Pancreas (tissue), 10 donors: ENCODE results near the gene VGF. TPM values are rescaled to one million over a fixed set of nuclear protein-coding genes. Genes with fewer than 3 reads are reported as not detected.
A peak's percentile ranks its signal among the peaks of the same experiment; 100 is the strongest.

Source experiments
- ATAC-seq, 4 donors: fragments of 200-7000 bp; cut with Tn5 transposase; one replicate each; pipeline versions ENCODE4 v1.8.0 to v1.9.1; 2020; ENCODE audit warnings: mild to moderate bottlenecking in 4 of 4, moderate library complexity in 4 of 4
- DNase-seq, 6 donors: peaks; one replicate each; pipeline ENCODE4 v3.0.0-alpha.2; 2020
- FAIRE-seq: peaks from 2 replicates; lab custom pipeline; 2012; peaks lifted over from hg19 to GRCh38; lab: Jason Lieb, UNC
- H3K27ac ChIP-seq, 4 donors: fragments of 200-600 bp; sonication (generic); 1 replicate in 3 of 4; 2 replicates in 1 of 4; pipeline versions ENCODE4 v1.5.0 to v1.8.0; 2020
- H3K27me3 ChIP-seq, 4 donors: fragments of 200-600 bp; one replicate each; pipeline ENCODE4 v1.8.0; 2021
- H3K36me3 ChIP-seq, 3 donors: fragments of 200-600 bp; sonication (generic) in 1 of 3; one replicate each; pipeline versions ENCODE4 v1.5.0 to v1.8.0; 2020 to 2021
- H3K4me1 ChIP-seq, 3 donors: fragments of 200-600 bp; one replicate each; pipeline ENCODE4 v1.8.0; 2021
- H3K4me3 ChIP-seq, 4 donors: fragments of 200-600 bp; sonication (generic) in 2 of 4; one replicate each; pipeline versions ENCODE4 v1.5.0 to v1.8.0; 2020 to 2021
- H3K9me3 ChIP-seq, 4 donors: fragments of 200-600 bp; one replicate each; pipeline ENCODE4 v1.8.0; 2021
- WGBS, 2 donors: extraction: QIAGEN DNeasy Blood & Tissue Kit; methylation state at CpG; one replicate each; pipeline ENCODE4 v1.1.7; 2013; 5-methylcytosine and 5-hydroxymethylcytosine counted together
- intact Hi-C, 3 donors: fragments of 100-400 bp; cut with DNase I; formaldehyde crosslinking; loops; one replicate each; pipeline versions ENCODE4 v1.11.1 to v1.14.2; 2022
- polyA plus RNA-seq, 2 donors: library from polyadenylated mRNA; stranded (reverse); fragments of 200-250 nt; gene quantifications; one replicate each; pipeline ENCODE4 v1.2.3, GENCODE V29; 2013
- total RNA-seq, 6 donors: library from RNA; stranded (reverse); fragmentation: NEBNext Ultra II Directional in 4 of 6; extraction: Animal tissue kit (Norgen Biotek cat#: 25700) in 4 of 6; gene quantifications; one replicate each; pipeline versions ENCODE4 v1.2.1 to v1.2.4, GENCODE V29; 2021 to 2023
- TF ChIP-seq, protein P1 (sequence below), 4 donors: fragments of 200-600 bp; sonication (generic) in 3 of 4; IDR thresholded peaks; one replicate each; pipeline versions ENCODE4 v1.5.0 to v1.8.0; 2021; ENCODE audit warnings: antibody characterized with exemption in 4 of 4
- donor health status: healthy with polysubstance abuse.
- donor health status: DM: no; HTN: no; CAD: no; lungs with moderate emphysema.
- donor health status: DM: no; HTN: no; CAD: no.
- donor health status: control.
- donor health status: control.
- donor health status: Bipolar disorder and iron deficiency.
- donor health status: DM: yes; HTN: yes; CAD: no.
- donor health status: DM: no; HTN: no; CAD: no.
- donor health status: DM: no; HTN: no; CAD: no.
- donor health status: DM: yes; HTN: yes; CAD: no.

VGF gene
- total and polyA plus RNA-seq, 8 donors: 1.3 to 82.7 (median 22.4) TPM

DNA sequence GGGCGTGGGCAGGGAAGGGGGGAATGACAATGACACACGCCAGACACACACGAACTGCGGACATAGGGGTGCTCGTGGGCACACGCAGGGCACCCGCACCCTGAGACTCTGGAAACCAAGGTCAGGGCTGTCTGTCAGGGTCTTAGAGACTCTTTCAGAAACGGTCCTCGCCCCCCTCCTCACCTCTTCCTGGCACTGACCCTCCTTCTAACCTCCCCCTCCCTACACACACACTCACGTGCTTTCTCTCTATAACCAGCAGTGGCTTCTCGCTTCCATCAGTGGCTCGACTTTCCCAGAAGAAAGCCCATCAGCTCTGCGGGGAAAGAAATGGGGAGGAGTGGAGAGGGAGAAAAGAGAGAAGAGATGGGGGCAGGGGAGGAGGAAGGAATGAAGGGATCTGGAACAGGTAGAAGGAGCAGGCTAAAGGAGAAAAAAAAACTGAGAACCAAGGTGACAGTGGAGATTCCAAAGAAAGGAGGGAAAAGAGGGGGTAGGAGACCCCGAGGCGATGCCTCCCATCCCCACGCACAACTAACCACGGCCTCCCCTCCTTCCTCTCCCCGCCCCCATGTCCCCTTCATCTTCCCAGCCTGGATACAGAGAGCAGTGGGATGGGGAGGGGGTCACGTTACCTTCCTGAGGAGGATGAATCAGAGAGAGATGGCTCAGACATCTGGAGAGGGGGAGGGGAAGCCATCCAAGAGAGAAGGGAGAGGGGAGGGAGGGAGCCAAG lies 1.7 kb upstream of the VGF start:
- peaks cover 0 to 40% (median under 1%) of the 10 kb centered on the region in 4 donors for H3K27me3 ChIP-seq
- H3K27ac ChIP-seq: no peak overlapping the region
- H3K36me3 ChIP-seq: no peaks in the 10 kb centered on the region
- FAIRE-seq (no peak), DNase-seq (no peak), ATAC-seq (no peak)
- peaks cover 12 to 25% (median 20%) of the 10 kb centered on the region in 3 donors for H3K4me1 ChIP-seq
- intact Hi-C loops: no loop called here
- no peaks in the 10 kb centered on the region for H3K9me3 ChIP-seq
- TF ChIP-seq, protein P1, sequence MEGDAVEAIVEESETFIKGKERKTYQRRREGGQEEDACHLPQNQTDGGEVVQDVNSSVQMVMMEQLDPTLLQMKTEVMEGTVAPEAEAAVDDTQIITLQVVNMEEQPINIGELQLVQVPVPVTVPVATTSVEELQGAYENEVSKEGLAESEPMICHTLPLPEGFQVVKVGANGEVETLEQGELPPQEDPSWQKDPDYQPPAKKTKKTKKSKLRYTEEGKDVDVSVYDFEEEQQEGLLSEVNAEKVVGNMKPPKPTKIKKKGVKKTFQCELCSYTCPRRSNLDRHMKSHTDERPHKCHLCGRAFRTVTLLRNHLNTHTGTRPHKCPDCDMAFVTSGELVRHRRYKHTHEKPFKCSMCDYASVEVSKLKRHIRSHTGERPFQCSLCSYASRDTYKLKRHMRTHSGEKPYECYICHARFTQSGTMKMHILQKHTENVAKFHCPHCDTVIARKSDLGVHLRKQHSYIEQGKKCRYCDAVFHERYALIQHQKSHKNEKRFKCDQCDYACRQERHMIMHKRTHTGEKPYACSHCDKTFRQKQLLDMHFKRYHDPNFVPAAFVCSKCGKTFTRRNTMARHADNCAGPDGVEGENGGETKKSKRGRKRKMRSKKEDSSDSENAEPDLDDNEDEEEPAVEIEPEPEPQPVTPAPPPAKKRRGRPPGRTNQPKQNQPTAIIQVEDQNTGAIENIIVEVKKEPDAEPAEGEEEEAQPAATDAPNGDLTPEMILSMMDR (IDR thresholded peaks at IDR 0.05): no peak
- 0 to 2% methylated on average over 14 to 19 of the region's 19 CpGs for WGBS, 2 donors
- H3K4me3 ChIP-seq: no peak overlapping the region

DNA sequence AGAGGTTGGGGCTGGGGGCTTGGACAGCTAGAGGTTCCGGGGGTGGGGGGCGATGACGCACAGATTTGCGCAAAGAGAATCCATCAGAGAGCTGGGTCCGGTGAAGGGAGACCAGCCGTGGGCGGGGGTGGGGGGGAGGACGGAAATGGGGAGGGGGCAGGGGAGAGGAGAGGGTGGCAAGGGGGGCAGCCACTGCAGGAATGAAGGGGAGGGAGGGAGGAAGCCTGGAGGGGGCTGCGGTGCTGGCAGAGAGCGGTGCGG lies 1.2 kb upstream of the VGF start:
- TF ChIP-seq, protein P1 (IDR thresholded peaks at IDR 0.05): no peak
- Histone ChIP-seq H3K27me3 (peaks cover 0 to 35% (median 0%) of the 10 kb centered on the region in 4 donors), H3K36me3 (no peaks in the 10 kb centered on the region), H3K4me3 (no peak overlapping the region), H3K9me3 (no peaks in the 10 kb centered on the region), H3K27ac (no peak overlapping the region), H3K4me1 (peaks cover 10 to 25% (median 20%) of the 10 kb centered on the region in 3 donors)
- ATAC-seq: no peak
- WGBS, 2 donors: 0 to 3% methylated on average over 10 to 11 of the region's 11 CpGs
- DNase-seq: no peak
- FAIRE-seq: no peak
- intact Hi-C loops: no loop called here

- DNase-seq: peak in 1 of 6 donors; percentile 59
- Histone ChIP-seq H3K27ac (no peak overlapping the region), H3K27me3 (peaks cover 0 to 31% (median 0%) of the 10 kb centered on the region in 4 donors), H3K4me3 (peak overlapping the region in 2 of 4 donors; percentile 9 to 18), H3K9me3 (no peaks in the 10 kb centered on the region), H3K36me3 (no peaks in the 10 kb centered on the region), H3K4me1 (peaks cover 10 to 25% (median 20%) of the 10 kb centered on the region in 3 donors)
- no peak for FAIRE-seq
- intact Hi-C loops: no loop called here
- ATAC-seq: no peak
- 1 to 2% methylated on average over 34 to 38 of the region's 38 CpGs for WGBS, 2 donors
- TF ChIP-seq, protein P1 (IDR thresholded peaks at IDR 0.05): no peak
These were observed 734 bp upstream of the VGF start for GRCh38 chr7:101165958-101166647.

- peak overlapping the region in 2 of 4 donors; percentile 16 to 39 for H3K4me3 ChIP-seq
- TF ChIP-seq, protein P1 (IDR thresholded peaks at IDR 0.05): no peak
- DNase-seq (peak in 3 of 6 donors; percentile 40 to 86 (median 80)), ATAC-seq (peak; percentile 30 to 57 (median 36)), FAIRE-seq (no peak)
- H3K36me3 ChIP-seq: peaks cover 0 to 4% (median 0%) of the 10 kb centered on the region in 3 donors
- intact Hi-C loops: no loop called here
- H3K4me1 ChIP-seq: peaks cover 10 to 25% (median 20%) of the 10 kb centered on the region in 3 donors
- H3K27ac ChIP-seq: no peak overlapping the region
- no peaks in the 10 kb centered on the region for H3K9me3 ChIP-seq
- WGBS, 2 donors: 2% methylated on average over 70 to 75 of the region's 75 CpGs
- peaks cover 0 to 20% (median 0%) of the 10 kb centered on the region in 4 donors for H3K27me3 ChIP-seq
These were observed 1.1 kb downstream of the VGF start for GRCh38 chr7:101164071-101164840.
